GM12872 (cell line): ENCODE measurements around the gene TMEM219.
A peak's percentile ranks its signal among the peaks of the same experiment; 100 is the strongest.

Experiments used
- TF ChIP-seq, protein P1 (sequence below): IDR thresholded peaks from 3 replicates; pipeline ENCODE4 v1.5.1; 2011; ENCODE audit warnings: low read depth, mild to moderate bottlenecking, low read length, moderate library complexity; ENCODE audit not compliant: insufficient read depth

TMEM219 gene

DNA sequence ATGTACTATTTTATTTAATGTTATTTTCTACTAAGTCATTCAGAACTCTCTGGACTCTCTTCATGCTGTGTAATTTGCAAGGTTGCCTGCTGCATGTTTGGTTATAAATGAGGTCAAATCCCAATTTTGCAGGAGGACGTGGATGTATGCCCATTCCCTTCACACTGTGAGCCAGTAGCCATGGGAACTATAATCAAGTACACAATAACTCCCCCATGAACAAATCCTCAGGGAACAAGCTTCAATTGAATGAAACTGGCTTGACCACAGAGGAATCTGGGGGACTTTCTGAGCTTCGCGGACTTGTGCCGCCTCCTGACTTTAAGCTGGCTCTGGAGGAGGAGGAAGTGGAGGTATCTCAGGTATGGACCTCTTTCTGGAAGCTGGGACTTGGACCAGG lies 21.2 kb upstream of the TMEM219 start:
- TF ChIP-seq, protein P1, sequence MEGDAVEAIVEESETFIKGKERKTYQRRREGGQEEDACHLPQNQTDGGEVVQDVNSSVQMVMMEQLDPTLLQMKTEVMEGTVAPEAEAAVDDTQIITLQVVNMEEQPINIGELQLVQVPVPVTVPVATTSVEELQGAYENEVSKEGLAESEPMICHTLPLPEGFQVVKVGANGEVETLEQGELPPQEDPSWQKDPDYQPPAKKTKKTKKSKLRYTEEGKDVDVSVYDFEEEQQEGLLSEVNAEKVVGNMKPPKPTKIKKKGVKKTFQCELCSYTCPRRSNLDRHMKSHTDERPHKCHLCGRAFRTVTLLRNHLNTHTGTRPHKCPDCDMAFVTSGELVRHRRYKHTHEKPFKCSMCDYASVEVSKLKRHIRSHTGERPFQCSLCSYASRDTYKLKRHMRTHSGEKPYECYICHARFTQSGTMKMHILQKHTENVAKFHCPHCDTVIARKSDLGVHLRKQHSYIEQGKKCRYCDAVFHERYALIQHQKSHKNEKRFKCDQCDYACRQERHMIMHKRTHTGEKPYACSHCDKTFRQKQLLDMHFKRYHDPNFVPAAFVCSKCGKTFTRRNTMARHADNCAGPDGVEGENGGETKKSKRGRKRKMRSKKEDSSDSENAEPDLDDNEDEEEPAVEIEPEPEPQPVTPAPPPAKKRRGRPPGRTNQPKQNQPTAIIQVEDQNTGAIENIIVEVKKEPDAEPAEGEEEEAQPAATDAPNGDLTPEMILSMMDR: no peak

DNA sequence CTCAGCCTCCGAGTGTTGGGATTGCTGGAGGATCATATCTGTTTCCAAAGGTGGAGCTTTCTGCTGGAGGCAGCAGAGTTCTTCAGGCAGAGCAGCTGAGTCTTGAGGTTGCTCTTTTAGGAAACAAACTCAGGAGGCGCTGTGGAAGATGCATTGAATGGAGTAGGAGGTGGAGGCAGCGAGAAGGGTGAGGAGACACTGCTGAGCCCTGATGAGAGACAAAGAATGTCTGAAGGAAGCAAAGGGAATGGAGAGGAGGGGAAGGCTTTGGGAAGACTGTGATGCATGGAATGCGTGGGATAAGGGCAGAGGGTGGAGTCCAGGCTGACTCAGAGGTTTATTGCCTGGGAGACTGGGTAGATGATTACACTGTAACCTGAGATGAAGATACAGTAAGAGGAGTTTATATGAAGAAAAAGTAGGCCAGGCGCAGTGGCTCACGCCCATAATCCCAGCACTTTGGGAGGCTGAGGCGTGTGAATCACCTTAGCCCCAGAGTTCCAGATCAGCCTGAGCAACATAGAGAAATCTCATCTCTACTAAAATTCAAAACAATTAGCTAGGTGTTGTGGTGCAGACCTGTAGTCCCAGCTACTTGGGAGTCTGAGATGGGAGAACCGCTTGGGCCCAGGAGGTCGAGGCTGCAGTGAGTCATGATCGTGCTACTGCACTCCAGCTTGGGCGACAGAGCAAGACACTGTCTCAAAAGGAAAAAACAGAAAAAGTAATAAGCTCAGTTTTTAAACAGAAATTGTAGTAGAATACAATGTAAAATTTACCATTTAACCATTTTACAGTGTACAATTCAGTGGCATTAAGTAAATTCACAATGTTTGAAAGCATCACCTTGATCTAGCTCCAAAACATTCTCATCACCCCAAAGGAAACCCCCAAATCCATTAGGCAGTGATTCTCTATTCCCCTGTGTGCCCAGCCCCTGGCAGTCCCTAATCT lies 17.8 kb upstream of the TMEM219 start:
- TF ChIP-seq, protein P1: no peak

DNA sequence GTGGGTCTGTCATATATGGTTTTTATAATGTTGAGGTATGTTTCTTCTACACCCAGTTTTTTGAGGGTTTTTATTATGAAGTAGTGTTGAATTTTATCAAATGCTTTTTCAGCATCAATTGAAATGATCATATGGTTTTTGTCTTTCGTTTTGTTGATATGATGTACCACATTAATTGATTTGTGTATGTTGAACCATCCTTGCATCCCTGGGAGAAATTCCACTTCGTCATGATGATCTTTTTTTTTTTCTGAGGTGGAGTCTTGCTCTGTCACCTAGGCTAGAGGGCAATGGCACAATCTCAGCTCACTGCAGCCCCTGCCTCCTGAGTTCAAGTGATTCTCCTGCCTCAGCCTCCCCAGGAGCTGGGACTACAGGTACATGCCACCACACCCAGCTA lies 14.0 kb upstream of the TMEM219 start:
- TF ChIP-seq, protein P1: no peak

DNA sequence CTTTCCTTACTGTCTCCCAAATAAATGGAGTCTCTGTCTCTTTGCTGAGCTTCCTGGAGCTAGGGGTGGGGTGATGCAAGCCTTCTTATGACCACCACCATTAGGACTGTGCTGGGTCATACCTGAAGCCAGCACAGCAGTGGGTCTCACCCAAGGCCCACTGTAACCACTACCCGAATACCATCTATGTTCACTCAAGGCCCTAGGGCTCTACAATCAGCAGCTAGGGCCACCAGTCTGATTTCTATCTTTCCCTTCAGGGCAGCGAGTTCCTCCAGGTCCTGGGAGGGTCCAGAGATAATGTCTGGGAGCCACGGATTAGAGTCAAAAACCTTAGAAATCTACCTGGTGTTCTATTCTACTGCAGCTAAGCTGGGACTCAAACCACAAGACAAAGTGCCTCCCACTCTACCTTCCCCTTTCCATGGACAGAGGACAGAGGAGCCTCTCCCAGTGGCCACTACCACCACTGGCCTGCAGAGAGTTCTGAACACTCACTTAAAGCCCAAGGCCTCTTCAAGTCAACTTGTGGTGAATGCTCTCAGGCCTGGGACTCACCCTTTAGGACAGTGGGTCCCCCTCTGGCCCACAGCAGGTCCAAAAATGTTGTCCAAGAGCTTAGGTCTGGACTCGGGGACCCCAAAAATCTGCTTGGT lies 10.9 kb upstream of the TMEM219 start:
- TF ChIP-seq, protein P1: no peak

DNA sequence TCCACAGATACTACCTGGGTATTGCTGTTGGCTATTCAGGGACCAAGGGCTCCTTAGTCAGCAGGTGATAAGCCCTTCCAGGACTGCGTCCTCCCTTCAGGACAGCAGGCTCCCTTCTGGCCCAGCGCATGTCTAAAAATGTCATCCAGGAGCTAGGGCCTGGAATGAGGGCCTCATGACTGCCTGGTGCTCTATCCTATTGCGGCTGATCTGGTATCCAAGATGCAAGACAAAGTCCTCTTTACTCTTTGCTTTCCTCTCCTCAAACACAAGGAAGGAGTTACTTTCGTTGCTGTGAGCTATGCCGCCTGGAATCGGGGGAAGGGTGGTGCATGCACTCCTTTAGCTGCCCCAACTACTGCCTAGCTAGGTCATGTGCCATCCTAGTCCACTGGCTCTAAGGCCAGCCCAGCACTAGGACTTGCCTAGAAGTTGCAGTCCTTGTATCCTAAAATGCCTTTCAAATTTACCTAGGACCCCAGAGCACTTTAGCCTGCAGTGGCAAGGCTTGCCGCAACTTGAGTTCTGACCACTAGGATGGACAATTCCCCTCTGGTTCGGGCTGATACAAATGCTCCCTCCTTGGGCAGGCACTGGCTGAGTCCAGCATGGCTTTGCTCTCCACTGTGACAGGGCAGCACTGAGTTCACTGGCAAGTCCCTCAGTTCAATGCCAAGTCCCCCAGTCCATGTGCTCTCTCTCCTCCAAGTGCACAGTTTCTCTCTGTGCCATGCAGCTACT lies 10.1 kb upstream of the TMEM219 start:
- TF ChIP-seq, protein P1: peak; percentile 15; the same call in 1 of the 3 replicates

DNA sequence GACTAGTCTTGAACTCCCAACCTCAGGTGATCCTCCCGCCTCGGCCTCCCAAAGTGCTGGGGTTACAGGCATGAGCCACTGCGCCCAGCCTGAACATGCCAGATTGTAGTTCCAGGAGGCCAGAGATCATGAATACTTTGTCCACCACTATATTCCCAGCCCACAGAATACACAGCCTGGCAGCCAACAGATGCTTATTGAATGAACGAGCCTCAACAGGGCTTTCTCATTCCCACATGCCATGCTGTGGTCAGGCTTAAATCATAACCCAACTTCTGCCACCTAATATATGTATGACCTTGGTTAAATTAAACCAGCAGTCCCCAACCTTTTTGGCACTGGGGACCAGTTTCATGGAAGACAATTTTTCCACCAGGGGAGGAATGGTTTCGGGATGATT lies 3.1 kb upstream of the TMEM219 start:
- TF ChIP-seq, protein P1: no peak

DNA sequence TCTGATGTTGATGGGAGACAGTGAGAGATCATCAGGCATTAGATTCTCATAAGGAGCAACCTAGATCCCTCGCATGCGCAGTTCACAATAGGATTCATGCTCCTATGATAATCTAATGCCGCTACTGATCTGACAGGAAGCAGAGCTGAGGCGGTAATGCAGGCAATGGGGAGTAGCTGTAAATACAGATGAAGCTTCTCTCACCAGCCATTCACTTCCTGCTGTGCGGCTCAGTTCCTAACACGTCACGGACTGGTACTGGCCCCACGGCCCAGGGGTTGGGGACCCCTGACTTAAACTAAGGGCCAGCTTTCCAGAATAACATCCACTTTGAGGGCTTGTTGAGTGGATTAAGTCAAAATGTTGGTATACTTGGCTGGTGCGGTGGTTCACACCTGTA lies 2.6 kb upstream of the TMEM219 start:
- TF ChIP-seq, protein P1: no peak
